GM12878 (cell line): ENCODE data around the gene TXNDC15. TPM values are rescaled to one million over a fixed set of nuclear protein-coding genes. Genes with fewer than 3 reads are reported as not detected.

ENCODE experiments used
- ATAC-seq: fragments of 200-7000 bp; cut with Tn5 transposase; 3 replicates; pipeline ENCODE4 v1.9.1; 2020; ENCODE audit warnings: mild to moderate bottlenecking, moderate library complexity
- BruUV-seq: library from RNA; stranded (reverse); fragments of 400-500 nt; replicated peaks from 2 replicates; lab custom pipeline; 2021; lab: Mats Ljungman, UMichigan
- CTCF ChIA-PET: fragments of 300-600 bp; sonication (Branson Sonifier 250); formaldehyde crosslinking; extraction: SDS; loops from one replicate; lab custom pipeline; 2021; ENCODE audit warnings: inconsistent platforms; lab: Yijun Ruan, JAX
- POLR2A ChIA-PET: fragments of 350-600 bp; formaldehyde crosslinking; extraction: SDS; loops from one replicate; lab custom pipeline; 2021; ENCODE audit warnings: inconsistent platforms; lab: Charles Lee
- RAD21 ChIA-PET: fragments of 300-600 bp; sonication (Branson Sonifier 250); formaldehyde crosslinking; loops from one replicate; lab custom pipeline; 2023; ENCODE audit warnings: antibody characterized with exemption; ENCODE audit not compliant: unreplicated experiment; lab: Charles Lee
- SMC1A ChIA-PET: fragments of 300-600 bp; sonication (Branson Sonifier 250); formaldehyde crosslinking; loops from one replicate; lab custom pipeline; 2023; ENCODE audit not compliant: unreplicated experiment, uncharacterized antibody; lab: Charles Lee
- DNase-seq: peaks from one replicate; pipeline ENCODE4 v3.0.0-alpha.2; 2011; ENCODE audit warnings: low read depth, low spot score
- FAIRE-seq: peaks from 3 replicates; lab custom pipeline; 2011; peaks lifted over from hg19 to GRCh38; lab: Jason Lieb, UNC
- H2AFZ ChIP-seq: 2 replicates; pipeline ENCODE4 v1.6.0; 2011; ENCODE audit warnings: low read depth, low read length, control low read depth; ENCODE audit not compliant: control insufficient read depth
- H3K27ac ChIP-seq: 2 replicates; pipeline ENCODE4 v1.5.1; 2011; ENCODE audit warnings: control low read depth; ENCODE audit not compliant: control insufficient read depth, insufficient read depth
- H3K27me3 ChIP-seq, 2 experiments: replicated peaks in 1 of 2; 2 replicates each; pipeline versions ENCODE4 v1.6.0 to v1.6.1; 2011; ENCODE audit warnings: low read length in 1 of 2; ENCODE audit not compliant: control insufficient read depth in 2 of 2, insufficient read depth in 2 of 2
- H3K36me3 ChIP-seq, 2 experiments: 2 replicates each; pipeline ENCODE4 v1.5.1; 2011; ENCODE audit warnings: low read length in 1 of 2; ENCODE audit not compliant: control insufficient read depth in 2 of 2, insufficient read depth in 2 of 2
- H3K4me1 ChIP-seq: 2 replicates; pipeline ENCODE4 v1.6.1; 2011; ENCODE audit warnings: mild to moderate bottlenecking, low read length, moderate library complexity, mixed read lengths; ENCODE audit not compliant: control insufficient read depth, insufficient read depth
- H3K4me2 ChIP-seq: 2 replicates; pipeline ENCODE4 v1.6.0; 2011; ENCODE audit warnings: control low read depth; ENCODE audit not compliant: control insufficient read depth, insufficient read depth
- H3K4me3 ChIP-seq: fragments of 200-600 bp; sonication (generic); 2 replicates; pipeline ENCODE4 v1.5.1; 2016
- H3K79me2 ChIP-seq: 2 replicates; pipeline ENCODE4 v1.6.0; 2011; ENCODE audit warnings: low read length; ENCODE audit not compliant: control insufficient read depth, insufficient read depth
- H3K9ac ChIP-seq: 2 replicates; pipeline ENCODE4 v1.8.0; 2011; ENCODE audit warnings: low read length, control low read depth, mixed read lengths; ENCODE audit not compliant: control insufficient read depth, insufficient read depth
- H3K9me3 ChIP-seq: replicated peaks from 3 replicates; pipeline ENCODE4 v1.5.1; 2011; ENCODE audit warnings: mild to moderate bottlenecking, low read length; ENCODE audit not compliant: control insufficient read depth, insufficient read depth
- H4K20me1 ChIP-seq: 2 replicates; pipeline ENCODE4 v1.6.0; 2011; ENCODE audit not compliant: control insufficient read depth, insufficient read depth
- CBX3 ChIP-seq: fragments of 200-600 bp; sonication (generic); IDR thresholded peaks from 2 replicates; pipeline ENCODE4 v1.6.1; 2016; ENCODE audit warnings: low read depth, borderline replicate concordance
- EZH2 ChIP-seq: IDR thresholded peaks from 2 replicates; pipeline ENCODE4 v1.6.1; 2012; ENCODE audit warnings: low read depth, mild to moderate bottlenecking, control low read depth, inconsistent platforms, low read length, borderline replicate concordance; ENCODE audit not compliant: control insufficient read depth
- JUND ChIP-seq: IDR thresholded peaks from 2 replicates; pipeline ENCODE4 v1.6.1; 2012; ENCODE audit warnings: low read depth, mild to moderate bottlenecking, low read length, improper control_type of control experiment, moderate library complexity
- LARP7 ChIP-seq: fragments of 450-650 bp; IDR thresholded peaks from 2 replicates; pipeline ENCODE4 v1.6.1; 2017; ENCODE audit warnings: mild to moderate bottlenecking
- PAX5 ChIP-seq: IDR thresholded peaks from 2 replicates; pipeline ENCODE4 v1.6.1; 2011; ENCODE audit warnings: low read depth, low read length, borderline replicate concordance
- POU2F2 ChIP-seq: IDR thresholded peaks from 3 replicates; pipeline ENCODE4 v1.6.1; 2011; ENCODE audit warnings: low read depth, mild to moderate bottlenecking, low read length, borderline replicate concordance
- RB1 ChIP-seq: fragments of 450-650 bp; formaldehyde crosslinking; IDR thresholded peaks from 2 replicates; pipeline ENCODE4 v1.6.1; 2017; ENCODE audit warnings: mild to moderate bottlenecking, borderline replicate concordance
- RBBP5 ChIP-seq: fragments of 200-600 bp; sonication (generic); conservative IDR thresholded peaks from 2 replicates; pipeline ENCODE4 v1.6.1; 2016
- SUZ12 ChIP-seq: fragments of 200-600 bp; sonication (generic); IDR thresholded peaks from one replicate; pipeline ENCODE4 v1.6.1; 2018; ENCODE audit warnings: antibody characterized with exemption, mild to moderate bottlenecking; ENCODE audit not compliant: unreplicated experiment
- TBL1XR1 ChIP-seq: IDR thresholded peaks from 2 replicates; pipeline ENCODE4 v1.6.1; 2012; ENCODE audit warnings: low read depth, low read length, improper control_type of control experiment
- WGBS: methylation state at CpG from one replicate; pipeline ENCODE4 v1.1.6; 2016; ENCODE audit warnings: low lambda C conversion rate; ENCODE audit not compliant: insufficient replicate concordance, insufficient coverage; ENCODE audit errors: missing lambda C conversion rate; 5-methylcytosine and 5-hydroxymethylcytosine counted together
- in situ Hi-C: fragments of 300-500 bp; cut with MboI; formaldehyde crosslinking; loops from 9 replicates; pipeline ENCODE4 v1.14.3; 2018; ENCODE audit warnings: mixed read lengths
- intact Hi-C: fragments of 100-400 bp; cut with micrococcal nuclease; formaldehyde crosslinking; loops from one replicate; pipeline ENCODE4 v1.14.2; 2022; ENCODE audit not compliant: unreplicated experiment
- polyA plus RNA-seq, 11 experiments: library from polyadenylated mRNA; depleted of rRNA in 4 of 11; unstranded in 6 of 11; stranded (reverse) in 5 of 11; fragments of >200 nt; fragmentation: Nextera tagmentation in 4 of 11; fragmentation: Illumina TruSeq in 1 of 11; extraction: Ambion mirVana in 4 of 11; extraction: Trizol in 1 of 11; gene quantifications; 1 replicate in 1 of 11; 2 replicates in 10 of 11; pipeline versions ENCODE4 v1.2.1 to v1.2.3, GENCODE V29; 2011 to 2016; ENCODE audit warnings: inconsistent platforms in 2 of 11, missing spikeins in 2 of 11, low read depth in 1 of 11
- total RNA-seq, 4 experiments: library from RNA; depleted of rRNA in 3 of 4; stranded (reverse); fragments of >200 nt in 3 of 4; fragmentation: Illumina TruSeq in 1 of 4; extraction: Trizol in 1 of 4; gene quantifications; 2 replicates each; pipeline versions ENCODE4 v1.2.1 to v1.2.3, GENCODE V29; 2013 to 2021
- TF ChIP-seq, protein P1 (sequence below): fragments of 450-650 bp; formaldehyde crosslinking; IDR thresholded peaks from 2 replicates; pipeline ENCODE4 v1.4.0; 2020; ENCODE audit warnings: mild to moderate bottlenecking, moderate library complexity
- TF ChIP-seq, protein P2 (sequence below): IDR thresholded peaks from 2 replicates; pipeline ENCODE4 v1.6.1; 2012; ENCODE audit warnings: low read depth, low read length, improper control_type of control experiment
- TF ChIP-seq, protein P3 (sequence below): IDR thresholded peaks from 2 replicates; pipeline ENCODE4 v1.6.1; 2011; ENCODE audit warnings: low read depth, low read length, improper control_type of control experiment, borderline replicate concordance

Gene TXNDC15
- total and polyA plus RNA-seq, 10 of the 15 experiments (the other 5 are each of a cell fraction or from before 2014, with no cell fraction given), result 8.1 to 60.6 (median 38.1) TPM

DNA sequence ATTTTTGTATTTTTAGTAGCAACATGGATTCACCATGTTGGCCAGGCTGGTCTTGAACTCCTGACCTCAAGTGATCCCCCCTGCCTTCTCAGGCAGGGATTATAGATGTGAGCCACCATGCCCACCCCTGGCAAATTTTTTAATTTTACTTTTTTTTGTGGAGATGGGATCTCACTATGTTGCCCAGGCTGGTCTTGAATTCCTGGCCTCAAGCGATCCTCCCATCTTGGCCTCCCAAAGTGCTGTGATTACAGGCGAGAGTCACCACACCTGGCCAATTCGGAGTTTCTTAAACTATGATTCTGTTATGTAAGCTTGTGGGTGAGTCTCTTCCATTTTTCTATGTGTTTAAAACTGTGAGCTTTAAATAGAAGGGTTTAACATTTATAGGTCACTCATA lies 58.3 kb downstream of the TXNDC15 start:
- ATAC-seq, result no peak
- H3K27ac ChIP-seq, result no peak overlapping the region
- ChIA-PET CTCF (interaction anchor here (0.6 to 1.5 kb wide), 4 partner anchors 12 to 1609 kb away, joined by 3 read pairs; no protein-coding TSS in a partner anchor), RAD21 (no interaction called here)
- in situ Hi-C loops, result no loop called here
- no peaks in the 10 kb centered on the region for H3K27me3 ChIP-seq
- no peaks in the 10 kb centered on the region for H3K9me3 ChIP-seq
- TF ChIP-seq, protein P1, sequence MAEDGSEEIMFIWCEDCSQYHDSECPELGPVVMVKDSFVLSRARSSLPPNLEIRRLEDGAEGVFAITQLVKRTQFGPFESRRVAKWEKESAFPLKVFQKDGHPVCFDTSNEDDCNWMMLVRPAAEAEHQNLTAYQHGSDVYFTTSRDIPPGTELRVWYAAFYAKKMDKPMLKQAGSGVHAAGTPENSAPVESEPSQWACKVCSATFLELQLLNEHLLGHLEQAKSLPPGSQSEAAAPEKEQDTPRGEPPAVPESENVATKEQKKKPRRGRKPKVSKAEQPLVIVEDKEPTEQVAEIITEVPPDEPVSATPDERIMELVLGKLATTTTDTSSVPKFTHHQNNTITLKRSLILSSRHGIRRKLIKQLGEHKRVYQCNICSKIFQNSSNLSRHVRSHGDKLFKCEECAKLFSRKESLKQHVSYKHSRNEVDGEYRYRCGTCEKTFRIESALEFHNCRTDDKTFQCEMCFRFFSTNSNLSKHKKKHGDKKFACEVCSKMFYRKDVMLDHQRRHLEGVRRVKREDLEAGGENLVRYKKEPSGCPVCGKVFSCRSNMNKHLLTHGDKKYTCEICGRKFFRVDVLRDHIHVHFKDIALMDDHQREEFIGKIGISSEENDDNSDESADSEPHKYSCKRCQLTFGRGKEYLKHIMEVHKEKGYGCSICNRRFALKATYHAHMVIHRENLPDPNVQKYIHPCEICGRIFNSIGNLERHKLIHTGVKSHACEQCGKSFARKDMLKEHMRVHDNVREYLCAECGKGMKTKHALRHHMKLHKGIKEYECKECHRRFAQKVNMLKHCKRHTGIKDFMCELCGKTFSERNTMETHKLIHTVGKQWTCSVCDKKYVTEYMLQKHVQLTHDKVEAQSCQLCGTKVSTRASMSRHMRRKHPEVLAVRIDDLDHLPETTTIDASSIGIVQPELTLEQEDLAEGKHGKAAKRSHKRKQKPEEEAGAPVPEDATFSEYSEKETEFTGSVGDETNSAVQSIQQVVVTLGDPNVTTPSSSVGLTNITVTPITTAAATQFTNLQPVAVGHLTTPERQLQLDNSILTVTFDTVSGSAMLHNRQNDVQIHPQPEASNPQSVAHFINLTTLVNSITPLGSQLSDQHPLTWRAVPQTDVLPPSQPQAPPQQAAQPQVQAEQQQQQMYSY, result no peak
- TF ChIP-seq RBBP5, result no peak
- TF ChIP-seq, protein P2, sequence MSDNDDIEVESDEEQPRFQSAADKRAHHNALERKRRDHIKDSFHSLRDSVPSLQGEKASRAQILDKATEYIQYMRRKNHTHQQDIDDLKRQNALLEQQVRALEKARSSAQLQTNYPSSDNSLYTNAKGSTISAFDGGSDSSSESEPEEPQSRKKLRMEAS, result no peak
- TF ChIP-seq LARP7, result no peak
- TF ChIP-seq, protein P3, sequence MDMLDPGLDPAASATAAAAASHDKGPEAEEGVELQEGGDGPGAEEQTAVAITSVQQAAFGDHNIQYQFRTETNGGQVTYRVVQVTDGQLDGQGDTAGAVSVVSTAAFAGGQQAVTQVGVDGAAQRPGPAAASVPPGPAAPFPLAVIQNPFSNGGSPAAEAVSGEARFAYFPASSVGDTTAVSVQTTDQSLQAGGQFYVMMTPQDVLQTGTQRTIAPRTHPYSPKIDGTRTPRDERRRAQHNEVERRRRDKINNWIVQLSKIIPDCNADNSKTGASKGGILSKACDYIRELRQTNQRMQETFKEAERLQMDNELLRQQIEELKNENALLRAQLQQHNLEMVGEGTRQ, result no peak
- no peak for TF ChIP-seq POU2F2
- TF ChIP-seq CBX3, result no peak
- no peak for TF ChIP-seq PAX5
- TF ChIP-seq SUZ12, result no peak
- no peak for TF ChIP-seq TBL1XR1
- no peak for TF ChIP-seq JUND
- TF ChIP-seq EZH2, result no peak
- no peak for TF ChIP-seq RB1
- TF ChIP-seq, all 136 proteins: peak for 0
- no peaks in the 10 kb centered on the region for H3K79me2 ChIP-seq
- SMC1A ChIA-PET, result interaction anchor here (0.5 to 1.1 kb wide), 2 partner anchors 12 to 304 kb away, joined by 3 read pairs; no protein-coding TSS in a partner anchor
- 100% methylated on average over 3 of the region's 3 CpGs for WGBS
- no peak overlapping the region for H3K4me3 ChIP-seq
- no peak overlapping the region for H3K4me2 ChIP-seq
- POLR2A ChIA-PET, result interaction anchor here (0.6 kb wide), 1 partner anchor 256 kb away, joined by 3 read pairs; no protein-coding TSS in a partner anchor
- intact Hi-C loops, result no loop called here
- H4K20me1 ChIP-seq, result no peaks in the 10 kb centered on the region
- no peaks in the 10 kb centered on the region for H3K4me1 ChIP-seq
- no peak overlapping the region for H2AFZ ChIP-seq
- BruUV-seq, result no TSS peak
- DNase-seq, result no peak
- peaks cover 0 to 6% of the 10 kb centered on the region in 2 experiments; a peak in 2 of 4 replicates for H3K36me3 ChIP-seq
- no peak for FAIRE-seq
- H3K9ac ChIP-seq, result no peak overlapping the region
